HG03159 (cell line): ENCODE results near the gene HES6.

Experiments
- ATAC-seq: cut with Tn5 transposase; IDR thresholded peaks from one replicate; pipeline ENCODE4 v1.9.1; 2021; ENCODE audit warnings: mild to moderate bottlenecking, moderate library complexity; ENCODE audit not compliant: unreplicated experiment

Gene HES6

DNA sequence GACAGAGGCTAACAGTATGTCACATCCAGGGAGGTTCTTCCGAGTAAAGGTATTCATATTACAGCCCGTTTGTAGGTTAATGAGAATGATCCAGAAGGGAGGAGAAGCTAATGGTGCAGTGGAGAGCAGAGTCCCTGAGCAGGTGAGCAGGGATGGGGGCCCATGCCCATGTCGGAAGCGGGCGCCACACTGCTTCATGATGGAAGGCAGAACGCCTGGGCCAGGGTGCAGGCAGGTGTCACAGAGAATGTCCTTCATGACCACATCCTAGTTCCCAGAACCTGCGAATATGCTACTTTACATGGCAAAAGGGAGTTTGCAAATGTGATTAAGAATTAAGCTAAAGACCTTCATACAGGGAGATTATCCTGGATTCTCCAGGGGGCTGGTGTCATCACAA, 4.0 kb downstream of the HES6 start:
- ATAC-seq: no peak

DNA sequence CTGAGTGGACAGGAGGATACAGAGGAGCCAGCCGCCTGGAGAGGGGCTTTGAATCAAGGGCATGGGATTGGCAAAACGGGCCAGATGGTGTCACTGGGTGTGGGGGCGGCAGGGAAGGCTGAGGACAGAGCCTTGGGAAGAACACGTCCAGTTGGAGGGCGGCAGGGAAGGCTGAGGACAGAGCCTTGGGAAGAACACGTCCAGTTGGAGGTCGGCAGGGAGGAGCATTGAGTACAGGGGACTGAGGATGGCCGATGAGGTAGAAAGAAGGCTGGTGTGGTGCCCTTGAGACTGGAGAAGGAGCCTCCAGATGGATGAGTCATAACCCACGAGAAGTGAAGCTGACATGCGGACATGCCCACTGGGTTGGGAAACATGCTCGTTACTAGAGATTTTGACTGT, 4.5 kb downstream of the HES6 start:
- ATAC-seq: no peak

DNA sequence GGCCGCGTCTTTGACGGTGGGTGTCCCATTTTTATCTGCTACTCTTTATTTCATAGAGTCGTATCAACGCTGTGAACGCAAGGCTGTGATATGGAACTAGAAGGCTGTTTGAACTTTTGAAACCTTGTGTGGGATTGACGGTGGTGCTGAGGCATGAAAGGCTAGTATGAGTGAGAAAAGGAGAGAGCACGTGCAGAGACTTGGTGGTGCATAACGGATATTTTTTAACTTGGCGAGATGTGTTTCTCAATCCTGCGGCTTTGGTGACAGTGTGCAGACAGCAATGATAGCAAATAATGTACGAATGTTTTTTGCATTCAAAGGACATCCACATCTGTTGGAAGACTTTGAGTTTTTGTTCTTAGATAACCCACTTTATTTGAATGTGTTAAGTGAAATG, 6.2 kb downstream of the HES6 start:
- ATAC-seq: no peak

DNA sequence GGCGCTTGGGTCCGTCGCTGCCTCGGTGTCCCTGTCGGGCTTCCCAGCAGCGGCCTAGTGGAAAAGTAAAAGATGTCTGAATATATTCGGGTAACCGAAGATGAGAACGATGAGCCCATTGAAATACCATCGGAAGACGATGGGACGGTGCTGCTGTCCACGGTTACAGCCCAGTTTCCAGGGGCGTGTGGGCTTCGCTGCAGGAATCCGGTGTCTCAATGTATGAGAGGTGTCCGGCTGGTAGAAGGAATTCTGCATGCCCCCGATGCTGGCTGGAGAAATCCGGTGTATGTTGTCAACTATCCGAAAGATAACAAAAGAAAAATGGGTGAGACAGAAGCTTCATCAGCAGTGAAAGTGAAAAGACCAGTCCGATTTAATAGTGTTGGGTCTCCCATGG, 8.0 kb downstream of the HES6 start:
- ATAC-seq: no peak

DNA sequence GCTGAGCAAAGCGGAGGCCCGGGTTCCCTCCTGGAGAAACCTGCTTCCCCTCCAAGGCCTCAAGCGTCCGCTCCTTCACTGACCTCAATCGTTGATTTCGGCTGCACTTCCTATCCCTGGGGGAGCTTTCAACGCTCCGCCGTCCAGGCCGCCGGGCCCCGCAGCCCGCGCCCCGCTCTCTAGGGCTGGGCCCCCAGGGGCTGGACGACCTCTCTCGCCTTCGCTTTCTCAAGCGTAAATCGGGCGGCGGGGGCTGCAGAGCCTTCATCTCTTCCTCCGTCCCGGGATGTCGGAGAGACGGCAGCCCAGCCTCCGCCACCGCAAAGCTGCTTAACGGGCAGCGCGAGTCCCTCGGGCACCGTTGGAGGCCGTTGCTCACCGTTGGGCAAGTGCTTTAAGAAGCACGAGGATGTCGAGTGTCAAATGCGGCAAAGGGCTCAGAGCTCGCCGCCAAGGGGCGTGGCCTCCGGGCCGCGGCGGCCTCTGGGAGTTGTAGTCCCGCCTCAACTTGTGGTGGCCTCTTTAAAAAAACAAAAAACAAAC, 8.5 kb downstream of the HES6 start:
- peak; percentile 75 for ATAC-seq

GRCh38 chr2:238230699-238231098, 9.1 kb downstream of the HES6 start:
- ATAC-seq: no peak

DNA sequence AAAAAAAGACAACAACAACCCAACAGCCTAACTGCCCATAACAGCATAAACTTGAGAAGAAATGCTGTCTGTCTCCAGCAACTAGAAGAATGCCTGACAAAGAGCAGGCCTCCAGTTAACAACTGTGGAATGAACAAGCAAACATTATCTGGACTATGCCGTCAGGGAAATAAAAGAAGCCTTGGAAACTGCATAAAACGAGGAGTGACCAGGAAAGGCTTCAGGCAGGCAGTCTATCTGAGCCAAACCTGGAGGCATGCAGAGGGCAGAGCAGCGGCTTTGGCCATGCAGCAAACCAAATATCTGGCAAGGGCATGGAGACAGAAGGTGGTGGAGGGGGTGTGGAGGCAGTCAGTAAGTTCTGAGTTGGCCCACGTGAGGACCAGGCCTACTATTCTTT, 11.1 kb downstream of the HES6 start:
- no peak for ATAC-seq

- ATAC-seq: no peak
These were observed 12.2 kb downstream of the HES6 start for GRCh38 chr2:238227587-238228032.

- ATAC-seq: no peak
These were observed 12.9 kb downstream of the HES6 start for GRCh38 chr2:238226698-238227586.

DNA sequence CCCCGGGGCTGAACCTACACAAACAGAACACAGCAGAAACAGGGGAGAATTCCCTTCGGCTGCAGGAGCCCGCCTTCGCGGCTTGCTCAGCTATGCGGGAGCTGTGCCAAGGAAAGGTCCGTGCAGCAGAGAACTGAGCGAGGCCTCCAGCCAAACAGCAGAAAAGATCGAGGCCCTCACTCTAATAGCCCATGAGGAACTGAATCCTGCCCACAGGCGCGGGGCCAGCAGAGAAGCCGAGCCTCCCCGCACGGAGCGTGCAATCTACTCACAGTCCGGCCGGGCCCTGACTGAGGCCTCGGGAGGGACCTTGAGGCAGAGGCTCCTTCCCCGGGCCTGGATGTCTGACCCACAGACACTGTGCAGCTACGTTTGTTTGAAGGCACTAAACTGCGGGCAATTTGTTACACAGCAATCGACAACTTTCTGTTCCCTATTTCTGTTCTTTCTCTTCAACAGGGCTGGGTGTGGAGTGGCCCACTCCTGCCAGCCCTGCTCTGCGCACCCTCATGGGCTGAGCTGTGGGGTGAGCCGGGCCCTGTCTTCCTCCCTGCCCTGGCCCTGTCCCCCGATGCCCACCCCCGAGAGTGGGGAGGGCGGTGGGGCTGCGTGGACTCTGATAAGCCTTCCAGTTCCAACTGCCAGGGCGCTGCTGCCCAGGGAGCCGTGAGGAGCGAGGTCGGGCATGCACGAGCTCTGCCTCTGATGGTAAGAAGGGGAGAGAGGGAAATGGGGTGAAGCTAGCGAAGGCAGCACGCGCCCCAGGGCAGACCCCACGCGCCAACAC, 13.7 kb downstream of the HES6 start:
- no peak for ATAC-seq

GRCh38 chr2:238225121-238225520, 14.7 kb downstream of the HES6 start:
- ATAC-seq: no peak

GRCh38 chr2:238224356-238225035, 15.3 kb downstream of the HES6 start:
- no peak for ATAC-seq

GRCh38 chr2:238220892-238221521, 18.8 kb downstream of the HES6 start:
- ATAC-seq: no peak

DNA sequence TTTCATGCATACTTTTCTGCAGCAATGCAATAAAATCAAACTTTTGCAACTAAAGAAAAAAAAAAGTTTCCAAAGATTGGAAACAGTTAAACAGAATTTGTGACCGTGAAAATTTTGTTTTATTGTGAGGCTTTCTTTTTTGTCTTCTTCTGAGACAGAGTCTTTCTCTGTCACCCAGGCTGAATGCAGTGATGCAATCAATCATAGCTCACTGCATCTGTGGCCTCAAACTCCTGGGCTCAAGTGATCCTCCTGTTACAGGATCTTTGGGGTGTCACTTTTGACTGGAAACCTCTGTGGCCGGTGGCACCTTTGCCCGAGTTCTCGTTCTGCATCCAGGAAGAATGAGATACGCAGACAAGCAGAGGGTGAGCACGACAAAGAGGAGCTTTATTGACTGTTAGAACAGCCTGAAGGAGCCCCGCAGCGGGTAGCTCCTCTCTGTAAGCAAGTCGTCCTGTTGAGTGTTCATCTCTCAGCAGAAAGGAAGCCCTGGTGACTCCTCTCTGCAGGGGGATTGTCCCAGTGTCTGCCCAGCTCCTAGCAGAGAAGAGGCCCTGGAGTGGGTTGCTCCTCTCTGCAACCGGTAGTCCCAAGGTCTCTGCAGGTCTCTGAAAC, 19.5 kb downstream of the HES6 start:
- no peak for ATAC-seq

GRCh38 chr2:238216651-238217184, 23.1 kb downstream of the HES6 start:
- ATAC-seq: no peak

GRCh38 chr2:238207006-238207405, 32.8 kb downstream of the HES6 start:
- ATAC-seq: no peak

- ATAC-seq: peak; percentile 26
These were observed 35.7 kb downstream of the HES6 start for GRCh38 chr2:238203973-238204683.

GRCh38 chr2:238203094-238203972, 36.5 kb downstream of the HES6 start, which contains the start of gene ILKAP:
ILKAP (minus strand) TSS chr2:238203695; CDS start chr2:238203553, 142 bp downstream.
- ATAC-seq: peak; percentile 90
